Endometrium (tissue), 2 donors: ENCODE results near the gene APLF.
"Not testable (repeated sequence)": the region's sequence is repeated elsewhere in the genome, so short reads cannot be mapped to it uniquely, and the experiment has no call there.

Source experiments
- FAIRE-seq: peaks from 2 replicates; lab custom pipeline; 2012; peaks lifted over from hg19 to GRCh38; lab: Jason Lieb, UNC
- donor health status: control.
- donor health status: control.

The APLF gene

DNA sequence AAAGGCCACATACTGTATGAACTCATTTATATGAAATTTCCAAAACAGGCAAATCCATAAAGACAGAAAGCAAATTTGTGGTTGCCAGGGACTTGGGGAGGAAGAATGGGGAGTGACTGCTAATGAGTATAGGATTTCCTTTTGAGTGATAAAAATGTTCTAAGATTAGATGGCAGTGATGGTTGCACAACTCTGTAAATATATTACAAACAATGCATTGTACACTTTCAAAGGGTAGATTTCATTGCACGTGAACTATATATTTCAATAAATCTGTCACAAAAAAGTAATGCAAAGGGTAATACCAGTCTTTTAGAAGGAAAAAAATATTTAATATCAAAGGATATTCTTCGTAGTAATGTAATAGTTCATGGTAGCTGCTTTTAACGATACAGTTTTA, 112.3 kb downstream of the APLF start:
- no peak for FAIRE-seq

DNA sequence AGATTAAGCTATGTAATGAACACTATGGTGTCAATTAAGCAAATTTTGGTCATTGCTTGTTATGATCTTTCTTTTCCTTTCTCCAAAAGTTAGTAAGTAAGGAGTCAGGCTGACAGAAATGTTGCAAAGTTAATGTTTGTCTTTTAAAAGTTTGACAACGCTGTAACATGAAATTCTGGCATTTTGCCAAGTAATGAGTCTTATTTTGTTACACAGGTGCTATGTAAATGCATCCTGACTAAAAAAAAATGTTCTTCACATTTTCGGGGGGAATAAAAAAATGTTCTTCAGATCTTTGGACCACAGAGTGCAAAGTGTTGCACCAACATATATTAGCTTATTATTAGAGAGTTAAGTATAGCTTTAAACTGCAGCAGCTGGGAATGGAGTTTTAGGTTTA, 121.2 kb downstream of the APLF start:
- no peak for FAIRE-seq

DNA sequence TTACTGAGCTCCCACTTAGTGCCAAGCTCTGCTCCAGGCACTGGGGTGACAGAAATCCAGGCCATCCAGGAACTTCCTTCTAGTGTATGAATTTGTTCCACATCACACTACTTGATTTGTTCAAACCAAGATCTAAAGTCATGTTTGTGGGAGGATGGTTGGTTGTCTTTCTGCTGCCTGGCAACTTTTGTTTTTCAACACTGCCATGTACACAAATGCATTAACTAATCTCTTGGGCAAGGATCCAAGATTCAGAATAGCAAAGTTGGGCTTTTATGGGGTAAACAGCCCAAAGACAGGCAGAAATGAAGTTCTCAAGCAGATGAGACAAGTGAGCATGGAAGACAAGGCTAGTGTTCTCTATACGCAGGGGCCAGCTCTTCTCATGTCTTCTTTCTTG, 122.6 kb downstream of the APLF start:
- no peak for FAIRE-seq

DNA sequence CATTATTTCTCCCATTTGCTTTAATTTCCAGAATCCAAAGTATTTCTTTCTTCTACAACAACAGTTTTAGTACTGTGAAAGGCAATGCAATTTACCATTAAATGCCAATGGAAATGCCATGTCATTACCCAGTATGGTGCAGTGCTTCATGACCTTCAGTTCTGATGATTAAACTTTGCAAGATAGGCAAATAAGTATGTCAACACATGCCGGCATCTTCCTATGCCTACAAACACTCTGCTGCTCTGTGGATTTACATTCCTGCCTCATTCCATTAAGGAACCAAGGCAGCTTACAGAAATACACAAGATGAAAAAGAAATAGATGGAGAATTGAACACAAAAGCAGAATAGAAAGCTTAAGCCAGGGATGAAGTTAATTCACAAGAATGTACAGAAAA, 123.3 kb downstream of the APLF start:
- no peak for FAIRE-seq

- no peak for FAIRE-seq
Observed at GRCh38 chr2:68591225-68591624, 123.8 kb downstream of the APLF start.

DNA sequence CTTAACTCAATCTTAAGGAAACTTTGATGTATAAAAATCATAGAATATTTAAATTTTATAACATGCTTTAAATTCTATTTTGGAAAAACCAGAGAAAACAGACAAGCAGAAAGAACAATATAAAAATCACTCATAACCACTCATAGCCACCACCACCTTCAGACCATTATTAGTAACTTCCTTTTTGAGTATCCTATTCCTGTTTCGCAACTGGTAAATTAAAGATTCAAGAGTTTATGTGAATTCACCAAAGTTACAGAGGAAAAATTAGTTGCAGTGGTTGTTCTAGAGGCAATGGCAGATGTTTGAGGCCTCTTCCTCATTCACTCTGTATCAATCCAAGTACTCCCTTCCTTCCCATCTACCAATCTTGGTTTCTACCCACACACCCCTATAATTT, 126.7 kb downstream of the APLF start:
- no peak for FAIRE-seq

DNA sequence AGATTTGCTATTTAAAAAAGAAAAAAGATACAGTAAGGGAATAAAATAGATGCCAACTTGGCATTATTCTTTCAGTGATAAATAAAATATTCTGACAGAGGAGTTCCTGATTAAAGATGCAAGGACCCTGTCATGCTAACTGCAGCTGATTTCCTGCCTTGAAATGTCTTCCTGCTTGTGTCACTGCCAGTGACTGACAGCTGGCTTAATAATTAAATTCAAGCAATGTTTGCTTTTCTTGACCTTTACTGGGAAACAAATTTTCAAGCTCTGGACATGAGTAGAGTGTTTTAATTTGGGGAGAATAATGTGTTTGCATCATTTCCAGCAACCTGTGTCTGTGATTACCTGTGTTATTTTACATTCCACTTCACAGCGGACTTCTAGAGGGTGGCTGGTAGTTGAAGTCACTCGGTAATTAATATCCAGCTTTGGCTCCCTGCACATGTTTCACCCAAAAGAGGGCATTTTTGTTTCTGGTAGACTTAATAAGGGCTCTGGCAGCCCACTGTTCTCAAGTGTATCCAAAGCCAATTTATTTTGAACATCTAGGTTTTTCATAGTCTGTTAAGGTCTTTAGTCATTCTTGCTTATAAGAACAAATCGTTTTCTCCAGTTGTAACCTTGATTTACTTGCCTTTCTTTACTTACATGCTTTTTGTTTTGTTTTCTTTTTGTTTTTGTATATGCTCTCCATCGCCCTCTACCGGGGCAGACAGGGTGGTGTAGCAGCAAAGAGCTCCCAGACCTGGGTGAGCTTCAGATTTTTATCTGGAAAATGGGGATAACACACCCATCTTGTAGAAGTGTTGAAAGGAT, 127.5 kb downstream of the APLF start:
- no peak for FAIRE-seq

- FAIRE-seq = not testable (repeated sequence)
Observed at GRCh38 chr2:68595493-68595785, 128.1 kb downstream of the APLF start.

DNA sequence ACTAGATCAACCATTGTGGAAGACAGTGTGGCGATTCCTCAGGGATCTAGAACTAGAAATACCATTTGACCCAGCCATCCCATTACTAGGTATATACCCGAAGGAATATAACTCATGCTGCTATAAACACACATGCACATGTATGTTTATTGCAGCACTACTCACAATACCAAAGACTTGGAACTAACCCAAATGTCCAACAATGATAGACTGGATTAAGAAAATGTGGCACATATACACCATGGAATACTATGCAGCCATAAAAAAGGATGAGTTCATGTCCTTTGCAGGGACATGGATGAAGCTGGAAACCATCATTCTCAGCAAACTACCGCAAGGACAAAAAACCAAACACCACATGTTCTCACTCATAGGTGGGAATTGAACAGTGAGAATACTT, 133.1 kb downstream of the APLF start:
- FAIRE-seq = not testable (repeated sequence)

GRCh38 chr2:68603059-68603458, 135.7 kb downstream of the APLF start:
- FAIRE-seq = no peak

GRCh38 chr2:68604077-68604476, 136.7 kb downstream of the APLF start:
- no peak for FAIRE-seq

GRCh38 chr2:68605939-68606338, 138.6 kb downstream of the APLF start:
- no peak for FAIRE-seq

GRCh38 chr2:68606759-68607158, 139.4 kb downstream of the APLF start:
- no peak for FAIRE-seq

DNA sequence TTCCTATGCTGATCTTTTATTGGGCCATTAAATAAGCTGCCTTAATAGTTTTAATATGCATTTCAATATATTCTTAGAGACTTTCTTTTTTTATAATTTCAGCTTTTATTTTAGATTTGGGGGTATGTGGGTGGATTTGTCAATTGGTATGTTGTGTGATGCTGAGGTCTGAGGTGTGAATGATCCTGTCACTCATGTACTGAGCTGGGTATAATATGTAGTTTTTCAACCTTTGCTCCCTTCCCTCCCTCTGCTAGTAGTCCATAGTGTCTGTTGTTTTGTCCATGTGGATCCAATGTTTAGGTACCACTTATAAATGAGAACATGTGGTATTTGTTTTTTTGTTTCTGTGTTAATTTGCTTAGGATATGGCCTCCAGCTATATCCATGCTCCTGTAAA, 140.5 kb downstream of the APLF start:
- no peak for FAIRE-seq

DNA sequence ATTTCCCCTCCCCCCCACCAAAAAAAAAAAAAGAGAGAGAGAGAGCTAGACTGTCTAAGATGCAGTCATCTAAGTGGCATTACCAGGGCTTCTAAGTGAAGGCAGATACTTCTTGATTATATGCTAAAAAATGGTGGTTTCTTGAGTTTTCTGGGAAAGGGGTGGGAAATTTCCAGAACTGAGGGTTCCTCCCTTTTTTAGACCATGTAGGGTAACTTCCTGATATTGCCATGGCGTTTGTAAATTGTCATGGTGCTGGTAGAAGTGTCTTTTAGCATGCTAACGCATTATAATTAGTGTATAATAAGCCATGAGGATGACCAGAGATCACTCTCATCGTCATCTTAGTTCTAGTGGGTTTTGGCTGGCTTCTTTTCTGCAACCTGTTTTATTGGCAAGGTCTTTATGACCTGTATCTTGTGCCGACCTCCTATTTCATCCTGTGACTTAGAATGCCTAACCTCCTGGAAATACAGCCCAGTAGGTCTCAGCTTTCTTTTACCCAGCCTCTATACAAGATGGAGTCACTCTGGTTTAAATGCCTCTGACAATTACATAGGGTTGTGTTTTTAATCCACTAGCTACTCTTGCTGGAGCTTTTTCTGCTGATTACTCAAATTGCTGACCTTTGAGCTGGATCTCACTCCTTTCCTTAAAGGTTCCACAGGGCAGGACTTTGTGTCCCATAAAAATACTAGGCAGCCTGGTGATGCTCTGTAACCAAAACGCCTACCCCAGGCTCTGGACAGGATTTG, 145.6 kb downstream of the APLF start:
- no peak for FAIRE-seq

- FAIRE-seq = no peak
Observed at GRCh38 chr2:68620772-68621171, 153.4 kb downstream of the APLF start.

GRCh38 chr2:68623820-68624219, 156.4 kb downstream of the APLF start:
- no peak for FAIRE-seq

DNA sequence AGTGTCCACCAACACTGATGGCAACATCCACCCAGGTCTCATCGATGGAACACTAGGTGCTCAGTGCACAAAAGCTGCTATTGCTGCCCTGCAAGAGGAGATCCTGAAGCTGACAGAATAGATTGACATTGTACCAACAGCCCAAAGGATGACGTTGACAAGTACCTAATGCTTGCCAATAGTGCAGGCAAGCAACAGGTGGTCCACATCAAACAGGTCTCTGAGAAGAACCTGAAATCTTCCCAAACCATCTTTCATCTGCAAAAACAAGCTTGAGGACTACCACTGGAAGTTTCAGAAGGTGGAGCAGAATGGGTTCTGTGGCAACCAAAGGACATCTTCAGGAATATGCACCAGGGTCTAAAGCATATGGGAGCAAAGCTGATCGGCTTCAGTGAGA, 160.2 kb downstream of the APLF start:
- no peak for FAIRE-seq
